GM19455 (cell line): ENCODE measurements around the gene MON2.

ENCODE experiments used
- ATAC-seq: cut with Tn5 transposase; IDR thresholded peaks from one replicate; pipeline ENCODE4 v1.9.1; 2021; ENCODE audit not compliant: unreplicated experiment

MON2 gene

GRCh38 chr12:62647586-62647985 is 181.0 kb downstream of the MON2 start:
- no peak for ATAC-seq

GRCh38 chr12:62649412-62650138 is 182.9 kb downstream of the MON2 start:
- ATAC-seq = no peak
